Colonic mucosa (tissue), 4 donors: ENCODE measurements around the gene CALY. TPM values are rescaled to one million over a fixed set of nuclear protein-coding genes. Genes with fewer than 3 reads are reported as not detected.
"Not testable (repeated sequence)": the region's sequence is repeated elsewhere in the genome, so short reads cannot be mapped to it uniquely, and the experiment has no call there.

ENCODE experiments used
- DNase-seq: peaks from one replicate; pipeline ENCODE4 v3.0.0-alpha.2; 2020
- H3K27ac ChIP-seq: fragments of 200-600 bp; one replicate; pipeline ENCODE4 v1.8.0; 2021
- H3K27me3 ChIP-seq: fragments of 200-600 bp; one replicate; pipeline ENCODE4 v1.8.0; 2021
- H3K36me3 ChIP-seq: fragments of 200-600 bp; one replicate; pipeline ENCODE4 v1.8.0; 2021
- H3K4me1 ChIP-seq: fragments of 200-600 bp; one replicate; pipeline ENCODE4 v1.8.0; 2021; ENCODE audit warnings: mild to moderate bottlenecking
- H3K4me3 ChIP-seq: fragments of 200-600 bp; one replicate; pipeline ENCODE4 v1.8.0; 2021
- H3K9ac ChIP-seq, 2 donors: one replicate each; pipeline ENCODE4 v1.7.0; 2013; ENCODE audit warnings: control low read depth in 2 of 2, low read depth in 2 of 2, low read length in 2 of 2
- H3K9me3 ChIP-seq: fragments of 200-600 bp; one replicate; pipeline ENCODE4 v1.8.0; 2021
- CTCF ChIP-seq: fragments of 200-600 bp; IDR thresholded peaks from one replicate; pipeline ENCODE4 v1.8.0; 2022; ENCODE audit warnings: antibody characterized with exemption, mild to moderate bottlenecking
- intact Hi-C: fragments of 100-400 bp; cut with DNase I; formaldehyde crosslinking; loops from one replicate; pipeline ENCODE4 v1.14.1; 2022
- total RNA-seq, 2 donors: library from RNA; stranded (reverse); fragmentation: NEBNext Ultra II Directional in 1 of 2; extraction: Animal tissue kit (Norgen Biotek cat#: 25700) in 1 of 2; gene quantifications; one replicate each; pipeline ENCODE4 v1.2.1, GENCODE V29; 2021
- donor health status: healthy.
- donor health status: DM: no; HTN: no; CAD: no.
- donor health status: DM: no; HTN: no; CAD: no.

Gene CALY
- total RNA-seq, 2 donors from 2014 or later: 1.6 TPM; not detected in 1

DNA sequence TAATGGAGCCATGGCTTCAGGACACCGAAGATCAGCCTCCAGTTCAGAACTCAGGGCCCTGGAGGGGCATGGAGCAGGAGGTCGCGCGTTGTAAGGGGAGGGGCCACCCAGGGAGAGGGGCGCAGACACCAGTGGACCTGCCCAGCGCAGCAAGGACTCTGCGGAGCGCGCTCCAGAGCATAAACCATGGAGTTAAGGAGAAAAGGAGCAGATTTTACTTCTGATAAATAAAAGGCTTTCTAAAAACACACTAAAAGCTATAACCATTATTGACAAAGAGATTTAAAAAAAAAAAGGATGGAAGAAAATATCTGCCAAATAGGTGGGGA, 10.5 kb downstream of the CALY start:
- Histone ChIP-seq H3K27me3 (peaks cover 44% of the 10 kb centered on the region), H3K36me3 (no peaks in the 10 kb centered on the region), H3K27ac (no peak overlapping the region), H3K4me3 (peak overlapping the region; percentile 26), H3K9me3 (no peaks in the 10 kb centered on the region), H3K4me1 (peaks cover 13% of the 10 kb centered on the region), H3K9ac (no peak overlapping the region)
- DNase-seq: no peak
- intact Hi-C loops: loop anchor here (10.0 kb wide), 1 partner anchor 199 kb away; the partner anchor contains the start of gene CYP2E1
- TF ChIP-seq CTCF: no peak

GRCh38 chr10:133325440-133326222, 11.1 kb downstream of the CALY start:
- peaks cover 13% of the 10 kb centered on the region for H3K4me1 ChIP-seq
- H3K27ac ChIP-seq: no peak overlapping the region
- TF ChIP-seq CTCF: no peak
- intact Hi-C loops: loop anchor here (10.0 kb wide), 1 partner anchor 199 kb away; the partner anchor contains the start of gene CYP2E1
- peak overlapping the region in 1 of 2 donors; percentile 56 for H3K9ac ChIP-seq
- H3K27me3 ChIP-seq: peaks cover 44% of the 10 kb centered on the region
- H3K36me3 ChIP-seq: no peaks in the 10 kb centered on the region
- no peak for DNase-seq
- peak overlapping the region; percentile 26 for H3K4me3 ChIP-seq
- H3K9me3 ChIP-seq: no peaks in the 10 kb centered on the region

GRCh38 chr10:133324857-133325260, 11.8 kb downstream of the CALY start:
- no peak overlapping the region for H3K27ac ChIP-seq
- H3K36me3 ChIP-seq: no peaks in the 10 kb centered on the region
- intact Hi-C loops: loop anchor here (10.0 kb wide), 1 partner anchor 200 kb away; the partner anchor contains the start of gene CYP2E1
- no peak overlapping the region for H3K4me3 ChIP-seq
- H3K9me3 ChIP-seq: no peaks in the 10 kb centered on the region
- no peak for DNase-seq
- peaks cover 44% of the 10 kb centered on the region for H3K27me3 ChIP-seq
- no peak overlapping the region for H3K9ac ChIP-seq
- no peak for TF ChIP-seq CTCF
- peaks cover 13% of the 10 kb centered on the region for H3K4me1 ChIP-seq

GRCh38 chr10:133324198-133324792, 12.4 kb downstream of the CALY start:
- peak; percentile 80 for DNase-seq
- Histone ChIP-seq H3K27me3 (peaks cover 44% of the 10 kb centered on the region), H3K36me3 (no peaks in the 10 kb centered on the region), H3K9ac (no peak overlapping the region), H3K4me1 (peaks cover 13% of the 10 kb centered on the region), H3K27ac (no peak overlapping the region), H3K9me3 (no peaks in the 10 kb centered on the region), H3K4me3 (peak overlapping the region; percentile 12)
- TF ChIP-seq CTCF: no peak
- intact Hi-C loops: loop anchor here (10.0 kb wide), 1 partner anchor 201 kb away; the partner anchor contains the start of gene CYP2E1

GRCh38 chr10:133322064-133322709, 14.5 kb downstream of the CALY start:
- not testable (repeated sequence) for H3K9ac ChIP-seq, H3K27ac ChIP-seq, H3K9me3 ChIP-seq, H3K36me3 ChIP-seq, DNase-seq, H3K4me3 ChIP-seq
- Histone ChIP-seq H3K27me3 (peaks cover 25% of the 10 kb centered on the region), H3K4me1 (peaks cover 13% of the 10 kb centered on the region)
- intact Hi-C loops: loop anchor here (10.0 kb wide), 1 partner anchor 203 kb away; the partner anchor contains the start of gene CYP2E1

DNA sequence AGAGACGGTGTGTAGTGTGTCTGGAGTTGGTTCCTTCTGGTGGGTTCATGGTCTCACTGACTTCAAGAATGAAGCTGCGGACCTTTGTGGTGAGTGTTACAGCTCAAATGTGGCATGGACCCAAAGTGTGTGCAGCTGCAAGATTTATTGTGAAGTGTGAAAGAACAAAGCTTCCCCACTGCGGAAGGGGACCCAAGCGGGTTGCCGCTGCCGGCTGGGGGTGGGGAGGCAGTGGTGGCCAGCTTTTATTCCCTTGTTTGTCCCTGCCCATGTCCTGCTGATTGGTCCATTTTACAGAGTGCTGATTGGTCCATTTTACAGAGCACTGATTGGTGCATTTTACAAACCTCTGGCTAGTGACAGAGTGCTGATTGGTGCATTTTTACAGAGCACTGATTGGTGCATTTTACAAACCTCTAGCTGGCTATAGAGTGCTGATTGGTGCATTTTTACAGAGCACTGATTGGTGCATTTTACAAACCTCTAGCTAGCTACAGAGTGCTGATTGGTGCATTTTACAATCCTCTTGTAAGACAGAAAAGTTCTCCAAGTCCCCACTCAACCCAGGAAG, 15.8 kb downstream of the CALY start:
- H3K27ac ChIP-seq, DNase-seq, H3K4me3 ChIP-seq, H3K4me1 ChIP-seq, H3K9me3 ChIP-seq, H3K36me3 ChIP-seq, H3K9ac ChIP-seq: not testable (repeated sequence)
- intact Hi-C loops: loop anchor here (10.0 kb wide), 1 partner anchor 204 kb away; the partner anchor contains the start of gene CYP2E1
- peaks cover 12% of the 10 kb centered on the region for H3K27me3 ChIP-seq
